Spleen (tissue), 7 donors: ENCODE data around the gene CYB5D1.
A peak's percentile ranks its signal among the peaks of the same experiment; 100 is the strongest.

Experiments used
- POLR2A ChIP-seq, 3 donors: fragments of 450-650 bp; IDR thresholded peaks; one replicate each; pipeline ENCODE4 v1.5.1; 2017; ENCODE audit warnings: antibody characterized with exemption in 3 of 3, mild to moderate bottlenecking in 1 of 3
- POLR2AphosphoS5 ChIP-seq, 3 donors: sonication (generic); formaldehyde crosslinking; IDR thresholded peaks; one replicate each; pipeline ENCODE4 v1.5.1; 2017; ENCODE audit warnings: antibody characterized with exemption in 3 of 3
- TF ChIP-seq, protein P1 (sequence below), 11 experiments: fragments of 200-600 bp in 7 of 11; fragments of 450-650 bp in 4 of 11; sonication (generic) in 4 of 11; IDR thresholded peaks in 8 of 11; conservative IDR thresholded peaks in 3 of 11; 1 replicate in 7 of 11; 2 replicates in 4 of 11; pipeline versions ENCODE4 v1.4.0 to v1.8.0; 2016 to 2021; ENCODE audit warnings: antibody characterized with exemption in 11 of 11, inconsistent platforms in 4 of 11, mild to moderate bottlenecking in 1 of 11
- donor health status: DM: no; HTN: no; CAD: no; lungs with moderate emphysema.
- donor health status: DM: no; HTN: no; CAD: no.
- donor health status: DM: no; HTN: no; CAD: no.

DNA sequence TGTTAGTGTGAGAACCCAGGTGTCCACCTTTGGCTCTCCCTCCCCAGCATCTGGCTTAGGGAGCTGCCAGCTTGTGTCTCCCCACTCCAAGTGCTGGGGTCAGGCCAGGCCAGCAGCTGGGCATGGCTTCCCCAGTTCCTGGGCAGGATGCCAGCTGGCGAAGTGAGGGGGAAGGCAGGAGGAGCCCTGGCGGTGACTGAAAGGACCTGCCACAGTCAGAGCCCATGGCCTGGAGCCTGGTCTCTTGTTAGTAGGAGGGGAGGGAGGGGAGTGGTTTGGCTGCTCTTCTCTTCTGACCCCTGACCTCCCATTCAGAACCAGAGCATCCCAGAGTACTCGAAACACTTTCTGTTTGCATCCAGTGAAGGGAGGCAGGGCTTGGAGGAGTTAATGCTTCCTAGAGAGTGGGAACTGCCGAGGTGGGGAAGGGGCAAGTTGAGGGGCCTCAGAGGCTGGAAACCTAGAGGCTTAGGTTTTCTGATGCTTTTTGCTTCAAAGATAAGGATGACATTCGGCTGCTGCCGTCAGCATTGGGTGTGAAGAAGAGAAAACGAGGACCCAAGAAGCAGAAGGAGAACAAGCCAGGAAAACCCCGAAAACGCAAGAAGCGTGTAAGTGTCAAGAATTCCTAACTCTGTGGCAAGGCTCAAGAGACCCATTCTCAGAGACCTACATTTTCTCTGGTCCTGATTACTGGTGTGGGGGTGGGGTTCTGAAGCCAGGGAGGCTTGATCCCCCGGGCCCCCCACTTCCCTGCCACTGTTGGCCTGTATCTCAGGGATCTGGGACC lies 31.6 kb downstream of the CYB5D1 start:
- TF ChIP-seq POLR2A (IDR thresholded peaks at IDR 0.05) (no peak), POLR2AphosphoS5 (IDR thresholded peaks at IDR 0.05) (peak; percentile 89 to 93 (median 90))
- TF ChIP-seq, protein P1, sequence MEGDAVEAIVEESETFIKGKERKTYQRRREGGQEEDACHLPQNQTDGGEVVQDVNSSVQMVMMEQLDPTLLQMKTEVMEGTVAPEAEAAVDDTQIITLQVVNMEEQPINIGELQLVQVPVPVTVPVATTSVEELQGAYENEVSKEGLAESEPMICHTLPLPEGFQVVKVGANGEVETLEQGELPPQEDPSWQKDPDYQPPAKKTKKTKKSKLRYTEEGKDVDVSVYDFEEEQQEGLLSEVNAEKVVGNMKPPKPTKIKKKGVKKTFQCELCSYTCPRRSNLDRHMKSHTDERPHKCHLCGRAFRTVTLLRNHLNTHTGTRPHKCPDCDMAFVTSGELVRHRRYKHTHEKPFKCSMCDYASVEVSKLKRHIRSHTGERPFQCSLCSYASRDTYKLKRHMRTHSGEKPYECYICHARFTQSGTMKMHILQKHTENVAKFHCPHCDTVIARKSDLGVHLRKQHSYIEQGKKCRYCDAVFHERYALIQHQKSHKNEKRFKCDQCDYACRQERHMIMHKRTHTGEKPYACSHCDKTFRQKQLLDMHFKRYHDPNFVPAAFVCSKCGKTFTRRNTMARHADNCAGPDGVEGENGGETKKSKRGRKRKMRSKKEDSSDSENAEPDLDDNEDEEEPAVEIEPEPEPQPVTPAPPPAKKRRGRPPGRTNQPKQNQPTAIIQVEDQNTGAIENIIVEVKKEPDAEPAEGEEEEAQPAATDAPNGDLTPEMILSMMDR (IDR thresholded peaks at IDR 0.05 in 8 of 11, conservative IDR thresholded peaks at IDR 0.05 in 3 of 11) = peak; percentile 24 to 73 (median 58)
